WERI-Rb-1 (cell line): Measurements from ENCODE around the gene RASA3.
A peak's percentile ranks its signal among the peaks of the same experiment; 100 is the strongest.

Source experiments
- DNase-seq: peaks from one replicate; pipeline ENCODE4 v3.0.0-alpha.2; 2020
- H3K27ac ChIP-seq: fragments of 250-450 bp; sonication (Bioruptor Pico); 2 replicates; pipeline ENCODE4 v1.5.1; 2020; ENCODE audit warnings: mild to moderate bottlenecking, moderate library complexity
- H3K27me3 ChIP-seq: fragments of 250-450 bp; sonication (Bioruptor Pico); 2 replicates; pipeline ENCODE4 v1.5.1; 2021; ENCODE audit warnings: mild to moderate bottlenecking, low read depth, moderate library complexity; ENCODE audit not compliant: insufficient read depth, severe bottlenecking
- H3K36me3 ChIP-seq: fragments of 250-450 bp; sonication (Bioruptor Pico); 2 replicates; pipeline ENCODE4 v1.5.1; 2020; ENCODE audit warnings: mild to moderate bottlenecking, moderate library complexity
- H3K4me3 ChIP-seq: 2 replicates; pipeline ENCODE4 v1.5.1; 2011; ENCODE audit warnings: low read depth, mild to moderate bottlenecking, control low read depth, low read length
- H3K9me3 ChIP-seq: fragments of 250-450 bp; sonication (Bioruptor Pico); 2 replicates; pipeline ENCODE4 v1.5.1; 2021; ENCODE audit warnings: mild to moderate bottlenecking, moderate library complexity; ENCODE audit not compliant: severe bottlenecking
- CTCF ChIP-seq: IDR thresholded peaks from 2 replicates; pipeline ENCODE4 v1.5.1; 2011; ENCODE audit warnings: low read depth, mild to moderate bottlenecking, control low read depth, inconsistent platforms, low read length

Gene RASA3

GRCh38 chr13:114102521-114103288 lies 29.7 kb downstream of the RASA3 start:
- H3K9me3 ChIP-seq = peaks cover 12% of the 10 kb centered on the region
- no peak overlapping the region for H3K27ac ChIP-seq
- no peaks in the 10 kb centered on the region for H3K27me3 ChIP-seq
- no peak for TF ChIP-seq CTCF
- no peak overlapping the region for H3K4me3 ChIP-seq
- H3K36me3 ChIP-seq = no peaks in the 10 kb centered on the region
- peak; percentile 12 for DNase-seq

GRCh38 chr13:114102131-114102520 lies 30.3 kb downstream of the RASA3 start:
- no peak for TF ChIP-seq CTCF
- no peaks in the 10 kb centered on the region for H3K36me3 ChIP-seq
- no peaks in the 10 kb centered on the region for H3K27me3 ChIP-seq
- no peak overlapping the region for H3K27ac ChIP-seq
- no peak overlapping the region for H3K4me3 ChIP-seq
- H3K9me3 ChIP-seq = peaks cover 12% of the 10 kb centered on the region
- DNase-seq = peak; percentile 6

- no peak for TF ChIP-seq CTCF
- Histone ChIP-seq H3K36me3 (no peaks in the 10 kb centered on the region), H3K27me3 (no peaks in the 10 kb centered on the region), H3K27ac (no peak overlapping the region; the same call in 1 of the 2 replicates), H3K4me3 (no peak overlapping the region), H3K9me3 (peaks cover 12% of the 10 kb centered on the region)
- DNase-seq = peak; percentile 14
Measured at GRCh38 chr13:114101358-114102130, 30.9 kb downstream of the RASA3 start.

- Histone ChIP-seq H3K9me3 (peaks cover 12% of the 10 kb centered on the region), H3K4me3 (no peak overlapping the region), H3K27me3 (no peaks in the 10 kb centered on the region), H3K36me3 (no peaks in the 10 kb centered on the region), H3K27ac (peak overlapping the region; percentile 36)
- no peak for TF ChIP-seq CTCF
- peak; percentile 32 for DNase-seq
Measured at GRCh38 chr13:114100446-114101357, 31.7 kb downstream of the RASA3 start.

- no peaks in the 10 kb centered on the region for H3K36me3 ChIP-seq
- TF ChIP-seq CTCF = no peak
- peak; percentile 67 for DNase-seq
- H3K27me3 ChIP-seq = no peaks in the 10 kb centered on the region
- H3K27ac ChIP-seq = peak overlapping the region; percentile 36
- no peak overlapping the region for H3K4me3 ChIP-seq
- H3K9me3 ChIP-seq = peaks cover 12% of the 10 kb centered on the region
Measured at GRCh38 chr13:114099918-114100445, 32.4 kb downstream of the RASA3 start.
